ENCODE results near the gene NUDT8.
A peak's percentile ranks its signal among the peaks of the same experiment; 100 is the strongest.

NUDT8 gene

GRCh38 chr11:67670316-67671210, 40.8 kb upstream of the NUDT8 start:
- in situ Hi-C loops (cut with MboI; ENCODE audit: low pct_unique_long_range_greater_than_20kb, low sequenced_read_pairs, unreplicated experiment) = no loop called here
- DNase-seq (ENCODE audit: low spot score) = no peak
- TF ChIP-seq CTCF (IDR thresholded peaks at IDR 0.05; ENCODE audit: extremely low read depth, insufficient read depth, missing control alignments) = no peak

- TF ChIP-seq CTCF (IDR thresholded peaks at IDR 0.05; ENCODE audit: extremely low read depth, insufficient read depth, missing control alignments) = no peak
- in situ Hi-C loops (cut with MboI; ENCODE audit: low pct_unique_long_range_greater_than_20kb, low sequenced_read_pairs, unreplicated experiment) = no loop called here
- DNase-seq (ENCODE audit: low spot score) = no peak
These were observed 38.4 kb upstream of the NUDT8 start for GRCh38 chr11:67668192-67668551.

- in situ Hi-C loops (cut with MboI; ENCODE audit: low pct_unique_long_range_greater_than_20kb, low sequenced_read_pairs, unreplicated experiment) = no loop called here
- no peak for TF ChIP-seq CTCF (IDR thresholded peaks at IDR 0.05; ENCODE audit: extremely low read depth, insufficient read depth, missing control alignments)
- DNase-seq (ENCODE audit: low spot score) = peak; percentile 55
These were observed 37.9 kb upstream of the NUDT8 start for GRCh38 chr11:67667490-67668191.

- no peak for TF ChIP-seq CTCF (IDR thresholded peaks at IDR 0.05; ENCODE audit: extremely low read depth, insufficient read depth, missing control alignments)
- peak; percentile 15 for DNase-seq (ENCODE audit: low spot score)
- in situ Hi-C loops (cut with MboI; ENCODE audit: low pct_unique_long_range_greater_than_20kb, low sequenced_read_pairs, unreplicated experiment) = no loop called here
These were observed 37.1 kb upstream of the NUDT8 start for GRCh38 chr11:67666676-67667489.

GRCh38 chr11:67666303-67666645, 36.5 kb upstream of the NUDT8 start:
- DNase-seq (ENCODE audit: low spot score) = no peak
- in situ Hi-C loops (cut with MboI; ENCODE audit: low pct_unique_long_range_greater_than_20kb, low sequenced_read_pairs, unreplicated experiment) = no loop called here
- no peak for TF ChIP-seq CTCF (IDR thresholded peaks at IDR 0.05; ENCODE audit: extremely low read depth, insufficient read depth, missing control alignments)

- in situ Hi-C loops (cut with MboI; ENCODE audit: low pct_unique_long_range_greater_than_20kb, low sequenced_read_pairs, unreplicated experiment) = no loop called here
These were observed 36.0 kb upstream of the NUDT8 start for GRCh38 chr11:67665541-67666302.

More at GRCh38 chr11:67665541-67666302, 36.0 kb upstream of the NUDT8 start:
- TF ChIP-seq CTCF (IDR thresholded peaks at IDR 0.05; ENCODE audit: extremely low read depth, insufficient read depth, missing control alignments) = peak; percentile 26
- DNase-seq (ENCODE audit: low spot score) = peak; percentile 45
